Trophoblast cell (in vitro differentiated cells and primary cell): ENCODE measurements around the gene OR5AL1.

Experiments used
- DNase-seq, 2 donors: peaks; one replicate each; pipeline ENCODE4 v3.0.0-alpha.2; 2016
- H2AFZ ChIP-seq: 2 replicates; pipeline ENCODE4 v1.6.1; 2013; ENCODE audit warnings: low read length, moderate library complexity, mild to moderate bottlenecking; ENCODE audit not compliant: insufficient read depth, poor library complexity
- H2AK5ac ChIP-seq: 2 replicates; pipeline ENCODE4 v1.6.1; 2013; ENCODE audit warnings: mild to moderate bottlenecking, low read length
- H2BK120ac ChIP-seq: 2 replicates; pipeline ENCODE4 v1.6.1; 2013; ENCODE audit warnings: low read length, mild to moderate bottlenecking, moderate library complexity; ENCODE audit not compliant: insufficient read depth, poor library complexity
- H2BK12ac ChIP-seq: 2 replicates; pipeline ENCODE4 v1.6.1; 2013; ENCODE audit warnings: mild to moderate bottlenecking, low read length, moderate library complexity
- H2BK5ac ChIP-seq: 2 replicates; pipeline ENCODE4 v1.6.1; 2013; ENCODE audit warnings: low read length, low read depth, moderate library complexity, mild to moderate bottlenecking; ENCODE audit not compliant: poor library complexity
- H3K14ac ChIP-seq: 2 replicates; pipeline ENCODE4 v1.6.1; 2013; ENCODE audit warnings: mild to moderate bottlenecking, low read length
- H3K18ac ChIP-seq: 2 replicates; pipeline ENCODE4 v1.6.1; 2013; ENCODE audit warnings: mild to moderate bottlenecking, low read length
- H3K23ac ChIP-seq: 2 replicates; pipeline ENCODE4 v1.6.1; 2013; ENCODE audit warnings: low read length
- H3K27ac ChIP-seq: 2 replicates; pipeline ENCODE4 v1.5.1; 2013; ENCODE audit warnings: low read depth, mild to moderate bottlenecking, inconsistent platforms, low read length, moderate library complexity
- H3K27me3 ChIP-seq: 2 replicates; pipeline ENCODE4 v1.6.1; 2013; ENCODE audit warnings: inconsistent platforms, mild to moderate bottlenecking, low read length, moderate library complexity; ENCODE audit not compliant: insufficient read depth
- H3K36me3 ChIP-seq, 2 experiments: 1 replicate in 1 of 2; 2 replicates in 1 of 2; pipeline ENCODE4 v1.6.1; 2013; ENCODE audit warnings: low read length in 2 of 2, mild to moderate bottlenecking in 2 of 2, moderate library complexity in 1 of 2; ENCODE audit not compliant: insufficient read depth in 2 of 2, control insufficient read depth in 1 of 2
- H3K4ac ChIP-seq: 2 replicates; pipeline ENCODE4 v1.6.1; 2013; ENCODE audit warnings: low read depth, mild to moderate bottlenecking, low read length, moderate library complexity
- H3K4me1 ChIP-seq, 2 experiments: 1 replicate in 1 of 2; 2 replicates in 1 of 2; pipeline ENCODE4 v1.6.1; 2013; ENCODE audit warnings: low read length in 2 of 2, mild to moderate bottlenecking in 2 of 2, moderate library complexity in 1 of 2; ENCODE audit not compliant: insufficient read depth in 2 of 2, control insufficient read depth in 1 of 2
- H3K4me2 ChIP-seq: 2 replicates; pipeline ENCODE4 v1.6.1; 2013; ENCODE audit warnings: inconsistent platforms, mild to moderate bottlenecking, low read length, moderate library complexity
- H3K4me3 ChIP-seq: 2 replicates; pipeline ENCODE4 v1.5.1; 2013; ENCODE audit warnings: mild to moderate bottlenecking, low read depth, low read length, inconsistent platforms
- H3K79me1 ChIP-seq: one replicate; pipeline ENCODE4 v1.6.1; 2013; ENCODE audit warnings: low read length
- H3K79me2 ChIP-seq: 2 replicates; pipeline ENCODE4 v1.6.1; 2013; ENCODE audit warnings: low read length, mild to moderate bottlenecking; ENCODE audit not compliant: control insufficient read depth, insufficient read depth, poor library complexity
- H3K9ac ChIP-seq: 2 replicates; pipeline ENCODE4 v1.6.1; 2013; ENCODE audit warnings: mild to moderate bottlenecking, low read length
- H3K9me3 ChIP-seq: 2 replicates; pipeline ENCODE4 v1.6.1; 2013; ENCODE audit warnings: low read depth, mild to moderate bottlenecking, control low read depth, inconsistent platforms, low read length; ENCODE audit not compliant: insufficient read depth
- H4K12ac ChIP-seq: 2 replicates; pipeline ENCODE4 v1.6.1; 2013; ENCODE audit warnings: low read depth, mild to moderate bottlenecking, low read length, moderate library complexity
- H4K8ac ChIP-seq: 2 replicates; pipeline ENCODE4 v1.6.1; 2013; ENCODE audit warnings: low read depth, mild to moderate bottlenecking, low read length, moderate library complexity
- H4K91ac ChIP-seq: one replicate; pipeline ENCODE4 v1.6.1; 2013; ENCODE audit warnings: low read depth, mild to moderate bottlenecking, low read length, moderate library complexity
- WGBS: extraction: QIAGEN DNeasy Blood & Tissue Kit; methylation state at CpG from one replicate; pipeline ENCODE4 v1.1.7; 2013; ENCODE audit warnings: missing lambda C conversion rate; ENCODE audit not compliant: insufficient read length, insufficient coverage; ENCODE audit errors: extremely low coverage; 5-methylcytosine and 5-hydroxymethylcytosine counted together

Gene OR5AL1

GRCh38 chr11:56453521-56453920 is 41.0 kb downstream of the OR5AL1 start:
- Histone ChIP-seq H3K9ac (no peak overlapping the region), H2BK5ac (no peak overlapping the region), H2AK5ac (no peak overlapping the region), H2AFZ (no peak overlapping the region), H2BK120ac (no peak overlapping the region), H3K27me3 (no peaks in the 10 kb centered on the region), H3K4me3 (no peak overlapping the region), H3K4me1 (no peaks in the 10 kb centered on the region), H3K79me1 (no peaks in the 10 kb centered on the region), H3K18ac (no peak overlapping the region), H3K4ac (no peak overlapping the region), H4K8ac (no peak overlapping the region), H3K9me3 (no peaks in the 10 kb centered on the region), H3K23ac (no peak overlapping the region), H3K79me2 (no peaks in the 10 kb centered on the region), H3K27ac (no peak overlapping the region), H3K36me3 (no peaks in the 10 kb centered on the region), H4K12ac (no peak overlapping the region), H4K91ac (no peak overlapping the region), H3K14ac (no peak overlapping the region), H3K4me2 (no peak overlapping the region), H2BK12ac (no peak overlapping the region)
- no peak for DNase-seq
- no CpG with 5 or more reads among the region's 4 CpGs for WGBS

- Histone ChIP-seq H3K27me3 (no peaks in the 10 kb centered on the region), H3K14ac (no peak overlapping the region)
- no CpG with 5 or more reads among the region's 1 CpG for WGBS
These were observed 44.6 kb downstream of the OR5AL1 start for GRCh38 chr11:56457076-56457475.

More at GRCh38 chr11:56457076-56457475, 44.6 kb downstream of the OR5AL1 start:
- DNase-seq: no peak
- H3K36me3 ChIP-seq: no peaks in the 10 kb centered on the region
- no peaks in the 10 kb centered on the region for H3K4me1 ChIP-seq
- no peaks in the 10 kb centered on the region for H3K79me1 ChIP-seq
- H3K79me2 ChIP-seq: no peaks in the 10 kb centered on the region
- H3K18ac ChIP-seq: no peak overlapping the region
- H4K91ac ChIP-seq: no peak overlapping the region
- no peak overlapping the region for H3K9ac ChIP-seq
- H4K8ac ChIP-seq: no peak overlapping the region
- no peak overlapping the region for H2BK5ac ChIP-seq
- no peak overlapping the region for H3K23ac ChIP-seq
- no peak overlapping the region for H3K4me3 ChIP-seq
- no peak overlapping the region for H2BK120ac ChIP-seq
- H3K9me3 ChIP-seq: no peaks in the 10 kb centered on the region
- H3K4me2 ChIP-seq: no peak overlapping the region
- no peak overlapping the region for H2AFZ ChIP-seq
- no peak overlapping the region for H2BK12ac ChIP-seq
- H3K27ac ChIP-seq: no peak overlapping the region
- H2AK5ac ChIP-seq: no peak overlapping the region
- no peak overlapping the region for H4K12ac ChIP-seq
- H3K4ac ChIP-seq: no peak overlapping the region
